Heart left ventricle (tissue), 13 donors: ENCODE data around the gene CDK19.

Source experiments
- CTCF ChIP-seq, 12 donors: fragments of 200-600 bp; sonication (generic) in 4 of 12; IDR thresholded peaks; one replicate each; pipeline versions ENCODE4 v1.5.0 to v1.8.0; 2018 to 2022; ENCODE audit warnings: antibody characterized with exemption in 12 of 12, mild to moderate bottlenecking in 5 of 12
- POLR2A ChIP-seq, 2 donors: fragments of 450-650 bp; IDR thresholded peaks; one replicate each; pipeline ENCODE4 v1.6.1; 2017; ENCODE audit warnings: antibody characterized with exemption in 2 of 2, mild to moderate bottlenecking in 2 of 2, moderate library complexity in 2 of 2
- donor health status: ischemic (EF 13 %, LVEDD 7.1; RV severe dilation, severe dysfunction).
- donor health status: DM: no; HTN: yes; CAD: no.
- donor health status: DM: no; HTN: no; CAD: no.
- donor health status: ischemic (EF 25% LVEDD 6.9; RV normal size, moderate dysfunction).
- donor health status: ischemic (EF 25% LVEDD 5.7; RV mildly dilated, moderate dysfunction).
- donor health status: ischemic (EF 35%, LVEDD 5.7; RV mildly dilated, moderate dysfunction).
- donor health status: nonischemic (EF 11% LVEDD 7.7; RV severe dilation, severe dysfunction).
- donor health status: DM: yes; HTN: yes; CAD: no.
- donor health status: PGD.
- donor health status: ischemic (EF 29% LVEDD 5.4; RV normal size, mild dysfunction).
- donor health status: nonischemic (EF 23%, LVEDD 6.1; RV moderate dilation, normal function).

GRCh38 chr6:110757926-110758325 lies 57.3 kb downstream of the CDK19 start:
- TF ChIP-seq CTCF (IDR thresholded peaks at IDR 0.05) (no peak), POLR2A (IDR thresholded peaks at IDR 0.05) (no peak)
